CD4-positive, alpha-beta T cell treated with Interleukin-2 at 100 ng/mL for 4 hours (primary cell): Measurements from ENCODE around the gene NLGN4X.

ENCODE experiments used
- DNase-seq: peaks from one replicate; pipeline ENCODE4 v3.0.0-alpha.2; 2020; ENCODE audit warnings: low spot score

Gene NLGN4X

DNA sequence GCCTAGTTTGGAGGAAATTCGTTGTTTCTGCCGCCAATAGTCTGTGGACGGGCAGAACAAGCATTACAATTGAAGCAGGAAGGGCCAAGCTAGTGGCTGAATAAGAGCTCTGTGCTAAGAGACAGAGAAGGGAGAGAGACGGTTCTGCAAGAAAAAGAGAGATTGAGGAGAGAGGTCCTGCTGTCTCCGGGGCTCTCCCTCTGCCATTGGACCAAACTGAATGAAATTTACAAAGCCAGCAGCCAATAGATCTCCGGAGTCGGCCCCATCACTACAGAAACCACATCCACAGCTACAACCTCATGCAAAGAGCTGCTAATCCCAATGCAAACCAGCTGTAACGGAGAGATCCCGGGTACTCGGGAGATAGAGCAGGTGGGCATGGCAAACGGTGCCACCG is at the start of gene NLGN4X:
TSS of gene NLGN4X (minus strand) at position 148 of the 400 bp plus-strand sequence. CDS start 77,401 bp downstream, outside the sequence.
- no peak for DNase-seq

GRCh38 chrX:6266041-6266440 is 37.4 kb upstream of the NLGN4X start:
- DNase-seq, result no peak

GRCh38 chrX:6262959-6263358 is 34.3 kb upstream of the NLGN4X start:
- DNase-seq, result no peak

GRCh38 chrX:6257025-6257424 is 28.4 kb upstream of the NLGN4X start:
- no peak for DNase-seq

- DNase-seq, result no peak
Measured at GRCh38 chrX:6244666-6245065, 16.0 kb upstream of the NLGN4X start.

- DNase-seq, result no peak
Measured at GRCh38 chrX:6238576-6238975, 9.9 kb upstream of the NLGN4X start.

GRCh38 chrX:6227935-6228334 is 732 bp downstream of the NLGN4X start:
- no peak for DNase-seq

DNA sequence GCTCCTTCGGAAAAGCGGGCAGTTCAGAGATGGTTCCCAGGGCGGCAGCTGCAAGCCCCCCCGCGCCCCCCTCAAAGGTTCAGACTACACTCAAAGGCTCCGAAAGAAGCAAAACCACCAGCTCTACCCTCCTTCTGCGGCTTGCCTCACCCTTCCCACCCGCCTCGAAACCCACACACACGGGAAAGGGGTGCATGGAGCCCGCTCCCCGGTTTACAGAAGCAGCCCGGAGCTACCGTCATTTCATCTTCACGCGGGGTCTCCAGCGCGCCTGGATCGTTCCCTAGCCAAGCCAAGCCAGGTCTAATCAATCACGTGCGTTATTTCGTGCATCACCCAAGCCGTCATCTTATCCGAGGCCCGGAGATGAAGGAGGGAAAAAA is 1.2 kb downstream of the NLGN4X start:
- DNase-seq, result no peak

GRCh38 chrX:6226596-6227452 is 1.8 kb downstream of the NLGN4X start:
- no peak for DNase-seq

DNA sequence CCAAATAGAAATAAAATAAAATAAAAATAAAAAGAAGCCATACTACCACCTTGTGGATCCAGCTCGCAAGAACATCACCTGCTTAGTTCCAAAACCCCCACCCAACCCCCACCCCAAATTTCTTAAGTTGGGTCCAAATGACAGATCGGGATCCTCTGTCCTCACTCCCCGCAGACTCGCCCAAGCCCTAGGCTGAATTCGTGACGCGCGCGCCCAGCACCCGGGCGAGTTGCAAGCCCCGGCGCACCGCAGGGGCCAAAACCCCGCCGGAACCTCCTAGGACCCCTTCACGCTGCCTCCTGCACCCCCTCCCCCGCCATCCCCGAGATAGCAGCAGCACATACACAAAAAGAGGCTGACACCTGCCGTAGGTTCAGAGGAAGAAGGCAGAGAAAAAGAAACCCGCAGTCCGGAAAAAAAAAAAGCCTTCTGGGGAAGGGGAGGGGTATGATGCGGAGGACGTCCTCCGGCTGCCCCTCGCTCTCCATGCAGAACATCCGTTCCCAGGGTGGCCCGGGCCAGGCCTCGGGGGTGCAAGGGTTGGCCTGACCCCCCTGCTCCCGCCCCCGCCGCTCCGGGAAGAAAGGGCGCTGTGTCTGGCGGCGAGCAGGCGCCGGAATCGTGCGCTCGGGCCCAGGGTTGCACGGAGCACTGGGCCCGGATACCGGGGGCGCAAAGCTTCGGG is 2.6 kb downstream of the NLGN4X start:
- DNase-seq, result no peak

DNA sequence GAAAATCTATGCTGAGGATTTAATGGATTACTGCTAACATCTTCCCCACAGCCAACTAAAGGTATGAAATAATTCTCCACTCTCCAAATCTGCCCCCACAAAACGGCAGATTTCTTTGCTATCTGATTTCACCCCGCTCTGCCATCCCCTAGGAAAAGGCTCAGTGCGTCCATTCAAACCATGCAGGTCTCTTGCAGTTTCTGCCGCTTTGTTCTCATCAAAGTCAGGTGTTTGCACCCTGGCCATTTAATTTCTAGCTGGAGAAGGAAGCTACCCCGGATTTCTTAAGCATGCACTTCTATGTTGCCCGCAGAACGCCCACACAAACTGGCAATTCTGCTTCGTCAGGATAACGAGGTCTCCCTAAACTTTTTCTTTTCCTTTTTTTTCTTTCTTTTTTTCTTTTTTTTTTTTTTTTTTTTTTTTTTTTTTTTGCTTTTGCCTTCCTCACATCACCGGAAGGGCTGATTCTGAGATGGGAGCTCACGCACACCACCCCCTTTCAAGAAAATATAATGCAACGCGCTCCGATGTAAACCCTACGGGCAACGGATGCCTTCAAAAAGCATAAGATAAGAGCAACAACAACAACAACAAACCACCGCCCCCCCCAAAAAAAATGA is 3.3 kb downstream of the NLGN4X start:
- DNase-seq, result no peak

- no peak for DNase-seq
Measured at GRCh38 chrX:6223516-6223915, 5.2 kb downstream of the NLGN4X start.

DNA sequence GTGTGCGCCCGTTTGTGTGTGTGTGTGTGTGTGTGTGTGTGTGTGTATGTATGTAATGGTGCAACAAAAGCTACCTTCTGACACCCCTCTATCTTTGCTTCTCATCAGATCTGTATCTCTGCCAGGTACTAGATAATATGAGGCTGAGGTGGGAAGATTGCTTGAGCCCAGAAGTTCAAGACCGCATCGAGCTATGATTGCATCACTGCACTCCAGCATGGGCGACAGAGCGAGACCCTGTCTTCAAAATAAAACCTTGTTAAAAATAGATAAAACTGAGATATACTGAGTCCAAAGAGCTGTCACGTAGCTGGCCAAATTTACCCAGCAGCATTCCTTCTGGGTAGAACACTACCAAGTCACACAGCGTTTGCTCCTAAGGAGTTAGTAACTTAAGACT is 18.4 kb downstream of the NLGN4X start:
- no peak for DNase-seq

GRCh38 chrX:6203462-6204215 is 25.0 kb downstream of the NLGN4X start:
- no peak for DNase-seq

GRCh38 chrX:6199486-6199885 is 29.2 kb downstream of the NLGN4X start:
- no peak for DNase-seq

GRCh38 chrX:6187256-6187655 is 41.4 kb downstream of the NLGN4X start:
- no peak for DNase-seq

GRCh38 chrX:6184900-6185515 is 43.7 kb downstream of the NLGN4X start:
- no peak for DNase-seq

DNA sequence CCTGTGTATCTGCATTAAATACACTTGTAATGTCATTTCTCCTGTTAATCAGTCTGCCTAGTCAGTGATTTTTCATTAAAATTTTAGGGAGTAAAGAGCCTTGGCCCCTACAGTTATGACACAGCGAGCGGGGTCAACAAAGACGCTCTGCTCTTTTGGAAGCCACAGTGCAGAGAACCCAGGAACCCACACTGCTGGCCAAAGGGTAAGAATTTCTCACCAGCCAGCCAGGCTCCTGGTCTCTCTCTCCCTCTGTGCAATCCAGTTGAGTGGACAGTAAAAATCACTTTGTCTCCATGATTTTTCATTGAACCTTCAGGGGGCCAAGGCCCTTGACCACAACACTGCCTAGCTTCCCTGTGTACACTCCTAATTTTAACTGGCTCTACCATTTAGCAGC is 52.8 kb downstream of the NLGN4X start:
- no peak for DNase-seq

- no peak for DNase-seq
Measured at GRCh38 chrX:6170424-6170823, 58.2 kb downstream of the NLGN4X start.

DNA sequence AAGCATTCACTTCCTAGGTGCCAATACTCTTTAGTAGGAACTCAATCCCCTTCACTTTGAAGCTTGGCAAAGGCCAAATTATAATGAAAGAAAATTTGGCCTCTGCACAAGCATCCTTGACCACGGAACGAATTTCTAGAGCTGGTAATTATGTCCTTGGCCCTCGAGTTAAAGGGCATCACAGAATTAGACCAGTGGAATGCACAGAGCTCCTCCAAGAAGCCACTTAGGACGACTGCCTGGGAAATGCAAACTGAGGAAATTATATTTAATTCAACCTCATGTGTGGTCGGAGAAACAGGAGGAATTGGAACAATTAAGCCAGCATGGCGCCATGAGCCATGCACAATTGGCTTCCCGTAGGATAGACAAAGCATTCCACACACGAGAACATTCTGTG is 59.3 kb downstream of the NLGN4X start:
- no peak for DNase-seq

DNA sequence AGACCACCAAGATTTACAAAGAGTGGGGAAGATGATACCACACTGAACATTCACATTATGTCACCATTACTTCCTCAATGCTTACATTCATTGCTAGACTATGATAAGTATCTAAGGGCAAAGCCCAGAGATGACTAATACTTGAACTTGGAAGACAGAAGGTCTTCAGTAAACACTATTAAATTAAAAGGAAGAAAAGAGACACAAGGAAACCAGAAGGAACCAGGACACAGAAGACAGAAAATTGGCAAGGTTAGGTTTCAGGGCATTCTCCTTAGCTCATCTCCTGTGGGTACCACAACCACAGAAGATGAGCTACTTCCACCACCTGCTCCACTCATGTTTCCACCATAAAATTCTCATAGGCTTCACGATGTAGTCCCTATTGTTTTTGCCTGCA is 64.9 kb downstream of the NLGN4X start:
- no peak for DNase-seq

DNA sequence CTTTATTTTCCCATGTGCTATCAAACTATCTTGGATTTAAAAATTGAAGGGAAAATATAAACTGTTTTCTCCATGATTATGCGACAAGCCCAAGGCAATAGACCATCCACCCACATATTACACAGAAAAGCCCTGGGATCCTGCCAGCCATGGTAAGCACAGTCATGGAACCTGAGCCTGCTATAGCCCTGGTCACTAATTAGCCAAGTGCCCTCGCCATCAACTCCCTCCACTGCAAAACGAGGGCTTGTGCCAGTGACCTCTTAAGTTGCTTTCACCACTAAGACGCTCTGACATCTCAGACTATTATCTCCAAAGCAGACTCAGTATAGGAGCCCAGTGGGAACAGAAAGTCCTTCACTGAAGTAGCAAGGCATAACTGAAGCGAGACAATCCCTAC is 69.2 kb downstream of the NLGN4X start:
- DNase-seq, result no peak
